ENCODE measurements around the gene ACTR1B.
A peak's percentile ranks its signal among the peaks of the same experiment; 100 is the strongest.
"Not testable (repeated sequence)": the region's sequence is repeated elsewhere in the genome, so short reads cannot be mapped to it uniquely, and the experiment has no call there.

The ACTR1B gene

DNA sequence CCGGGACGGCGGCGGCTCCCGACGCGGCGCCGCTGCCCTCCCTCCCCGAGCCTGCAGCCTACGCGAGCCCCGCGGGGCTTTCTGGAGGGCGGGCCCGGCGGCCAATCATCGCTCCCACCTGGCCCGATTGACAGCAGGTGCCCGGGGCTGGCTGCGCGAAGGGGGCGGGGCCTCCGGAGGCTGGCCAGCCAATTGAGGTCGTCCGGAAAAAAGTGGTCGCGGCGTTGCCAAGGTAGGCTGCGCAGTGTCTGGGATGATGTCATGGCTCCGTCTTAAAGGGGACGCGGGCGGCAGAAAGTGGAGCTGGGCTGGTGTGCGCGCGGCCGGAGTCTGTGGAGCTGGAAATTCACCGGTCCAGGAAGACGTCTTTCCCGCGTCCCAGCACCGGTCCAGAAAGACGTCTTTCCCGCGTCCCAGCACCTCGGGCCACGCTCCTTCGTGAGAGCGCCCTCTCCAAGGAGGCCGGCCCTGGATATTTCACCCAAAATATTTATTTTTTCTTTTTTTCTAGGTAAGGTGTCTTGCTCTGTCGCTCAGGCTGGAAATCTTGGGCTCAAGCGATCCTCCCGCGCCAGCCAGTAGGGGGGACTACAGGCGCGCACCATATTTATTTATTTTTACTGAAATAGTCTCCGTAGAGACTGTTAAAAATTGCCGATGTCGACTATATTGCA, at the start of gene ACTR1B:
ACTR1B (minus strand) TSS at position 83 of the 674 bp plus-strand sequence. CDS start 154 bp downstream, outside the sequence.
- DNase-seq (ENCODE audit: insufficient read length, low spot score): peak; percentile 92
- FAIRE-seq: peak; percentile 89

DNA sequence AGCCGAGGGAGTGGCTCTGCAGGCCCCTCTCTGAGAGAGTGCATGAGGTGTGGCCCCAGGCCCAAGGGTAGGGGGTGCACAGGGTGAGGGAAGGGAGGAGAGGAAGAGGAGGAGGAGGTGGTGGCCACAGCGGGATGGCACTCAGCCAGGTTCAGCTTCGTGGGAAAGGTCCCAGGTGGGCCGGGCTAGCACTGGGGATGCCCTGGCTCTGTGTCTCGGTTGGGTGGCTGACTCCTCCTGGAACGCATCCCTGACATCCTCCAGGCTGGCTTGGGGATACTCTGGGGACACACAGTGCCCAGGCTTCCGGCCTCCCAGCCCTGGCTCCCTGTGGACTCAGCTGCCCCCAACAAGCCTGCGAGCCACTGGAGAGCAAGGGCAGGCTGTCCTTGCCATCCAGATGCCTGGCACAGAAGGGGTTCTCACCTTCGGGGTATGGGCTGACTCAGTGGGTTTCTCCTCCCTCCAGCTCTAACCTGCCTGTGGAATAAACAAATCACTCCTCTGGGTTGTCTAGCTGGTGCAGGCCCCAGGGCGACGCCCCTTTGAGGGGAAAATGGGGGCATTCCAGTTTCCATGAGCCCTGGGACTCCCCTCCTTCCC, 49.0 kb upstream of the ACTR1B start:
- DNase-seq (ENCODE audit: insufficient read length, low spot score) (no peak), FAIRE-seq (no peak)

DNA sequence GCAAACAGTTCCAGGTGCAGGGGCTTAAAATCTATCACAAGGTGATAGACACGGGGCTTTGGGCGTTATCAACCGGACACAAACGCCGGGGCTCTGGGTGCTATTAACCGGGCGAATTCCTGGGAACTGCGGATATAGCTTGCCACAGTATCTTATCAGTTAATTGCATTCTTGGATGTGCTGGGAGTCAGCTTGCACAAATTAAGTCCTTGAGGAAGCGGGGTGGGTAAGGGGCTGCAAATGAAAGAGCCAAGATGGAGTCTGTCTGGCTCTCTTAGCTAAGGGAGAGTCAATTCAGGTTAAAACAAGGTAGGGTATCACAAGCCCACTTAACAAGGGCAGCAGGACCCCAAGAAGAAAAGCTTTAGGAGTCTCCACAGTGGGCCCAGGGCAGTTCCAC, 48.3 kb upstream of the ACTR1B start:
- FAIRE-seq: not testable (repeated sequence)

DNA sequence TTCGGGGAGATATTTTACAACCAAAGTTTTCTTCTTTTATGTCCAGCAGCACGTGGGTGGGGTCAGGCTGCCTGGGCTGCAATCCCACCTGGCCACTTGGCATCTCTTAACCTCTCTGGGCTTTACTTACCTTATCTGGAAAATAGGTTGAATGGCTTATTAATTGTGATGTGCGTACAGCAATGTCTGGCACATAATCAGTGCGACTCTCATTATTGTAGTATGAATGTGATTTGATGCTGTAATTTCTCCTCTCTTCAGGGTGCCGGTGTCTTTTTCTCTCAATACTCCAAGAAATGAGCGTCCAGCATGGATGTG, 47.5 kb upstream of the ACTR1B start:
- no peak for FAIRE-seq

More for the DNA sequence above, 48.3 kb upstream of the ACTR1B start:
- not testable (repeated sequence) for DNase-seq (ENCODE audit: insufficient read length, low spot score)

GRCh38 chr2:97708608-97709007, 44.8 kb upstream of the ACTR1B start:
- DNase-seq (ENCODE audit: insufficient read length, low spot score) (no peak), FAIRE-seq (no peak)

More for the DNA sequence above, 47.5 kb upstream of the ACTR1B start:
- no peak for DNase-seq (ENCODE audit: insufficient read length, low spot score)

GRCh38 chr2:97708048-97708380, 44.2 kb upstream of the ACTR1B start:
- FAIRE-seq (no peak), DNase-seq (ENCODE audit: insufficient read length, low spot score) (no peak)

DNA sequence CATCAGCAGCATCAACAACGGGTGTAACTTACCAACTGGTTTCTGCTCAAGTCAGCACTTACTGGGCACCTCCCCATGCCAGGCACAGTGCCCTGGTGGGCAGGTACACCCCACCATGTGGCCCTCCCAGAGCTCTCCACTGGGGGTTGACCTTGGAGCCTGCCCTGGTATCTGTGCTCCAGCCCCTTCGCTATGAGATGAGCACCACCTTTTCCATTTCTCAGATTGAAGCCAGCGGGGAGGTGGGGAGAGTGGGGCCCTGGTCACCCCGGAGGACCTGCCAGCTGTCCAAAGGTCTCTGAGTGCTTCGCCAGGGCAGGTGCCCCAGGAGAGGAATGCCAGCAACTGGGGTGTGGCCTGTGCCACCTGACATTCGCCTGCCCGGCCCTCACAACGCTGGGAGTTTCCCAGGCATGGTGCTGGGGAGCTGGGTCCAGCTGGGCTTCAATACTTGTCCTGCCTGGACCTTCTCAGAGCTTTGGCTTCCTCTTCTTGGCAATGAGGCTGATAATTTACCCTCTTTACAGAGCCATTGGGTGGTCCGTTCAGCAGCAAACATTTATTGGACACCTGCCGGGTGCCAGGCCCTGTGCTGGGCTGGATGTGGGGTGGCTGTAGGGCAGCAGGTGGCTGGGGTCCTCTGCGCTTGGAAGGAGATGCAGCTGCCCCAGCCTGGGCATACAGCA, 43.7 kb upstream of the ACTR1B start:
- DNase-seq (ENCODE audit: insufficient read length, low spot score) (no peak), FAIRE-seq (no peak)

- DNase-seq (ENCODE audit: insufficient read length, low spot score) (no peak), FAIRE-seq (no peak)
Measured at GRCh38 chr2:97706708-97707345, 43.0 kb upstream of the ACTR1B start.

- DNase-seq (ENCODE audit: insufficient read length, low spot score) (no peak), FAIRE-seq (no peak)
Measured at GRCh38 chr2:97706112-97706511, 42.3 kb upstream of the ACTR1B start.

GRCh38 chr2:97704989-97705388, 41.1 kb upstream of the ACTR1B start:
- DNase-seq (ENCODE audit: insufficient read length, low spot score) (no peak), FAIRE-seq (no peak)

GRCh38 chr2:97703741-97704140, 39.9 kb upstream of the ACTR1B start:
- no peak for DNase-seq (ENCODE audit: insufficient read length, low spot score)
- no peak for FAIRE-seq

DNA sequence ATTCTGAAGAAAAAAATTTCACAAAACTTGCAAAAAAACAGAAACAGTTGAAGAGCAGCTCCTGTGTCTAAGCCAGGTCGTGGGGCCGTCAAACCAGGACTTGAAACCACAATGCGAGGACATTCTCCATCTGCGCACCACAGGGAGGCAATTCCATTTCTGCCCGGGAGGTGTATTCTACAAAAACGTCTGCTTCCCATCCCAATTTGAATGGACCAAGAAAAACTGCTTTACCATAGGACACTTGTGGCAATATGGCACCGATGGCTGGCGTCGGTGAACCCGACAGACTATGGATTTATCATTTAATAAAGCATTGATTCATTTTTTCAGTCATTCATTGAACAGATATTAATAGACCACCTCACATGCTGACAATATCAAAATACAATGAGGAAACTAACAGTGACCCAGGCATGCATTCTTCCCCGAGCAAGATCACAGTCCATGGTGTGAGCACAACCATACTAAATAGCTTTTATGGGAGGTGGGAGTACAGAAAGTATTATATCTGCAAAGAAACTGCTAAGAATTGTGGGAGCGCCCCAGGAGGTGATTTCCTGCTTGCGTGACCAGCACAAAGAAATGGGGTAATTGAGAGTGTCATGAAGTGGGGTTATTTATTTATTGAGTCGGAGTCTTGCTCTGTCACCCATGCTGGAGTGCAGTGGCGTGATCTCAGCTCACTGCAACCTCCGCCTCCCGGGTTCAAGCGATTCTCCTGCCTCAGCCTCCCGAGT, 39.1 kb upstream of the ACTR1B start:
- DNase-seq (ENCODE audit: insufficient read length, low spot score) (no peak), FAIRE-seq (no peak)

- FAIRE-seq (no peak), DNase-seq (ENCODE audit: insufficient read length, low spot score) (no peak)
Measured at GRCh38 chr2:97701851-97702465, 38.1 kb upstream of the ACTR1B start.

- no peak for FAIRE-seq
- no peak for DNase-seq (ENCODE audit: insufficient read length, low spot score)
Measured at GRCh38 chr2:97701186-97701585, 37.3 kb upstream of the ACTR1B start.

GRCh38 chr2:97699765-97700444, 36.1 kb upstream of the ACTR1B start:
- no peak for FAIRE-seq
- DNase-seq (ENCODE audit: insufficient read length, low spot score): no peak

GRCh38 chr2:97698530-97698929, 34.7 kb upstream of the ACTR1B start:
- FAIRE-seq: no peak

DNA sequence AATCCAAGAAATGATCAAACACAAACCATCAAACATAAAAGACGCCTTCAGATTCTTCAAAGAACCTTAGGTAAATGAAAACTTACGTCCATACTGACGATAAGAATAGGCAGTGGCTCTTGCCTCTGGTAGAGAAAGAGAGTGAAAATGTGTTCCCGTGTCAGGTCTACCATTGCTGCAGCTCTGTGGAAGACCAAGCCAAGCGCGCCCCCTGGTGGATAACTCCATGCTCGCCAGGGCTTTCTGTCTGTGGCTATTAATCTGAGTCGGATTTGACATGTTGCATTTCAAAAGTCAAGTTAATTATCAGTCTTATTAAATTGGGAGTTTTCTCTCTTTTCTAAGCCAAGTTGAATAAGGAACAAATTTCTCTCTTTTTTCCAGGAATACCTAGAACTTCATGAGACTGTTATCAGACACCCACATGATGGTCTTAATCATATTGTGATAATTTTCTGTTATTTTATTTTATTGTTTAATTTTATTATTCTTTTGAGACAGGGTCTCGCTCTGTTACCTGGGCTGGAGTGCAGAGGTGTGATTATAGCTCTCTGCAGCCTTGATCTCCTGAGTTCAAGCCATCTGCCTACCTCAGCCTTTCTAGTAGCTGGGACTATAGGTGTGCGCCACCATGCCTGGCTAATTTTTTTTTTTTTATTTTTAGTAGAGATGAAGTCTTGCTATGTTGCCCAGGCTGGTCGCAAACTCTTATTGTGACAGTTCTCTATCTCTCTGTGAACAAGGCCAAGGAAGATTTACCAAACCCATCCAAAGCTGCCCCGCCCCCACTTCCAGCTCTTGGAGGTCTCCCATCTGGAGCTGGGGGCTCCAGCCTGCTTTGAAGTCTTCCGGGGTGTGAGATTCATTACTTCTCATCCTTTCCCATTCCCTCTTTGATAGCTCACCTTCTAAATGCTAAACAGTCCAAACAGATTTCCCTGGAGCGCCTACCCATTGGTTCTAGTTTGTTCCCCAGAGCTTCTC, 33.7 kb upstream of the ACTR1B start:
- DNase-seq (ENCODE audit: insufficient read length, low spot score) (peak; percentile 67), FAIRE-seq (peak; percentile 94)

More at GRCh38 chr2:97698530-97698929, 34.7 kb upstream of the ACTR1B start:
- no peak for DNase-seq (ENCODE audit: insufficient read length, low spot score)

DNA sequence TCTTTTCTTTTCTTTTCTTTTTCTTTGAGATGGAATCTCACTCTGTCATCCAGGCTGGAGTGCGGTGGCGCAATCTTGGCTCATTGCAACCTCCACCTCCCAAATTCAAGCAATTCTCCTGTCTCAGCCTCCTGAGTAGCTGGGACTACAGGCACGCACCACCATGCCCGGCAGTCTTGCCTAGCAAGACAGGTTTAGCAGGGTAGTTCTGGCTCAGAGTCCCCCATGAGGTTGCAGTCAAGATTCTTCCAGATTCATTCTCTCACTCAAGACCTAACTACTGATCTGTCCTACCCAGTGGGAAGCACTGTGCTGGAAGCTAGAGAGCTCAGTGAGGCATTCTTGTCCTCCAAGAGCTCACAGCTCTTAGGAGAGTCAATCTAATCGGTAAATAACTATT, 31.9 kb upstream of the ACTR1B start:
- FAIRE-seq: no peak
- no peak for DNase-seq (ENCODE audit: insufficient read length, low spot score)

- no peak for DNase-seq (ENCODE audit: insufficient read length, low spot score)
- no peak for FAIRE-seq
Measured at GRCh38 chr2:97693476-97693875, 29.6 kb upstream of the ACTR1B start.

Data from GM19239 (cell line).